OCI-LY7 (cell line): Measurements from ENCODE around the gene P2RX6. TPM values are rescaled to one million over a fixed set of nuclear protein-coding genes. Genes with fewer than 3 reads are reported as not detected.

Source experiments
- BruUV-seq: library from RNA; stranded (reverse); fragments of 400-500 nt; replicated peaks from 2 replicates; lab custom pipeline; 2021; lab: Mats Ljungman, UMichigan
- CTCF ChIA-PET: fragments of 300-600 bp; sonication (Branson Sonifier 250); formaldehyde crosslinking; loops from one replicate; lab custom pipeline; 2022; ENCODE audit warnings: antibody characterized with exemption; ENCODE audit not compliant: unreplicated experiment; lab: Charles Lee
- POLR2A ChIA-PET: fragments of 300-600 bp; sonication (Branson Sonifier 250); formaldehyde crosslinking; loops from one replicate; lab custom pipeline; 2022; ENCODE audit warnings: antibody characterized with exemption; lab: Charles Lee
- DNase-seq: peaks from one replicate; pipeline ENCODE4 v3.0.0-alpha.2; 2015; ENCODE audit warnings: low spot score
- H2AFZ ChIP-seq: fragments of 200-600 bp; sonication (generic), shearing (Covaris generic); 2 replicates; pipeline ENCODE4 v1.6.1; 2014; ENCODE audit warnings: mild to moderate bottlenecking, antibody characterized with exemption, low read length, moderate library complexity
- H3K27ac ChIP-seq: fragments of 200-600 bp; sonication (generic); 2 replicates; pipeline ENCODE4 v1.5.1; 2014; ENCODE audit warnings: mixed run types, low read depth, mild to moderate bottlenecking, moderate library complexity, low read length, inconsistent platforms; ENCODE audit not compliant: poor library complexity, severe bottlenecking
- H3K36me3 ChIP-seq: fragments of 200-600 bp; sonication (generic); 2 replicates; pipeline ENCODE4 v1.6.1; 2014; ENCODE audit warnings: mild to moderate bottlenecking, antibody characterized with exemption, low read length, moderate library complexity, mixed read lengths; ENCODE audit not compliant: insufficient read depth
- H3K4me1 ChIP-seq: fragments of 200-600 bp; sonication (generic); 2 replicates; pipeline ENCODE4 v1.5.1; 2014; ENCODE audit warnings: mild to moderate bottlenecking, low read length; ENCODE audit not compliant: insufficient read depth, poor library complexity, severe bottlenecking
- H3K4me2 ChIP-seq: fragments of 200-600 bp; sonication (generic); 2 replicates; pipeline ENCODE4 v1.6.1; 2014; ENCODE audit warnings: mild to moderate bottlenecking, low read length
- H3K4me3 ChIP-seq: fragments of 200-600 bp; sonication (generic); 2 replicates; pipeline ENCODE4 v1.5.1; 2014; ENCODE audit warnings: mild to moderate bottlenecking, low read depth, low read length; ENCODE audit not compliant: poor library complexity, severe bottlenecking
- H3K79me2 ChIP-seq: fragments of 200-600 bp; sonication (generic); 2 replicates; pipeline ENCODE4 v1.6.1; 2016; ENCODE audit warnings: low read depth, mild to moderate bottlenecking, low read length, moderate library complexity, mixed read lengths; ENCODE audit not compliant: insufficient read depth
- H3K9me2 ChIP-seq: fragments of 200-600 bp; sonication (generic); 2 replicates; pipeline ENCODE4 v1.6.1; 2016; ENCODE audit warnings: mild to moderate bottlenecking, low read length, mixed read lengths; ENCODE audit not compliant: insufficient read depth
- H3K9me3 ChIP-seq: fragments of 200-600 bp; sonication (generic); 2 replicates; pipeline ENCODE4 v1.6.1; 2014; ENCODE audit warnings: mild to moderate bottlenecking, mixed run types, low read length, mixed read lengths
- H4K20me1 ChIP-seq: fragments of 200-600 bp; sonication (generic); 2 replicates; pipeline ENCODE4 v1.6.1; 2014; ENCODE audit warnings: mild to moderate bottlenecking, antibody characterized with exemption, low read length, moderate library complexity, mixed read lengths; ENCODE audit not compliant: insufficient read depth
- EZH2phosphoT487 ChIP-seq: fragments of 200-600 bp; sonication (generic); IDR thresholded peaks from 2 replicates; pipeline ENCODE4 v1.6.1; 2018; ENCODE audit warnings: low read depth, borderline replicate concordance, mild to moderate bottlenecking, mixed run types, antibody characterized with exemption, low read length, moderate library complexity, mixed read lengths
- intact Hi-C: fragments of 100-400 bp; cut with micrococcal nuclease; formaldehyde crosslinking; loops from one replicate; pipeline ENCODE4 v1.10.0; 2022; ENCODE audit not compliant: unreplicated experiment
- total RNA-seq, 2 experiments: library from RNA; depleted of rRNA in 1 of 2; stranded (reverse); fragments of >200 nt in 1 of 2; shearing (Covaris generic) in 1 of 2; gene quantifications; 2 replicates each; pipeline ENCODE4 v1.2.3, GENCODE V29; 2014 to 2022
- TF ChIP-seq, protein P1 (sequence below): fragments of 200-600 bp; sonication (generic); conservative IDR thresholded peaks from 2 replicates; pipeline ENCODE4 v1.5.1; 2014; ENCODE audit warnings: mild to moderate bottlenecking, antibody characterized with exemption, low read length, moderate library complexity, mixed read lengths

The P2RX6 gene
- total RNA-seq, 2 experiments from 2014 or later: 0.06 to 0.32 TPM

DNA sequence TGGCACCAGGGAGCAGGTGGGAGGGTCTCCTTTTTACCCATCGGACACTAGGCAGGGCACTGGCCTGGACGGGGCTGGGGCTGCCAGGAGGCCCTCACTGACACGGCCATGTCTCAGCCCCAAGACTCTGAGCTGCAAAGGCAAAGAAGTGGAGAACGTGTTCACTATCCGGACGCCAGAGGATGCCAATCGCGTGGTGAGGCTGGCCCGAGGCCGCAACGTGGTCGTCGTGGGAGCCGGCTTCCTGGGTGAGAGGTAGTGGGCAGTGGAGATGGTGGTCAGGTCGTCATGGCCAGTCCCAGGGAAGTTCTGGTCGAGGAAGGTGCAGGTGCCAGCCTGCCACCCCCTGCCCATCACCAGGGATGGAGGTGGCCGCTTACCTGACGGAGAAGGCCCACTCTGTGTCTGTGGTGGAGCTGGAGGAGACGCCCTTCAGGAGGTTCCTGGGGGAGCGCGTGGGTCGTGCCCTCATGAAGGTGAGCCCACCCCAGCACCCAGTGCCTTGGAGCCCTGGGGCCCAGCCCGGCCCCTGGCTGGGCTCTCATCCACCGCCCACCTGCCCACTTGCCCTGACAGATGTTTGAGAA, 38.6 kb upstream of the P2RX6 start:
- Histone ChIP-seq H2AFZ (no peak overlapping the region), H3K4me1 (peaks cover 17% of the 10 kb centered on the region), H3K4me2 (no peak overlapping the region), H3K27ac (no peak overlapping the region), H3K36me3 (no peaks in the 10 kb centered on the region), H3K9me2 (no peaks in the 10 kb centered on the region), H3K4me3 (no peak overlapping the region), H3K9me3 (no peaks in the 10 kb centered on the region), H3K79me2 (no peaks in the 10 kb centered on the region), H4K20me1 (no peaks in the 10 kb centered on the region)
- POLR2A ChIA-PET: no interaction called here
- no TSS peak for BruUV-seq
- DNase-seq: no peak
- TF ChIP-seq, protein P1, sequence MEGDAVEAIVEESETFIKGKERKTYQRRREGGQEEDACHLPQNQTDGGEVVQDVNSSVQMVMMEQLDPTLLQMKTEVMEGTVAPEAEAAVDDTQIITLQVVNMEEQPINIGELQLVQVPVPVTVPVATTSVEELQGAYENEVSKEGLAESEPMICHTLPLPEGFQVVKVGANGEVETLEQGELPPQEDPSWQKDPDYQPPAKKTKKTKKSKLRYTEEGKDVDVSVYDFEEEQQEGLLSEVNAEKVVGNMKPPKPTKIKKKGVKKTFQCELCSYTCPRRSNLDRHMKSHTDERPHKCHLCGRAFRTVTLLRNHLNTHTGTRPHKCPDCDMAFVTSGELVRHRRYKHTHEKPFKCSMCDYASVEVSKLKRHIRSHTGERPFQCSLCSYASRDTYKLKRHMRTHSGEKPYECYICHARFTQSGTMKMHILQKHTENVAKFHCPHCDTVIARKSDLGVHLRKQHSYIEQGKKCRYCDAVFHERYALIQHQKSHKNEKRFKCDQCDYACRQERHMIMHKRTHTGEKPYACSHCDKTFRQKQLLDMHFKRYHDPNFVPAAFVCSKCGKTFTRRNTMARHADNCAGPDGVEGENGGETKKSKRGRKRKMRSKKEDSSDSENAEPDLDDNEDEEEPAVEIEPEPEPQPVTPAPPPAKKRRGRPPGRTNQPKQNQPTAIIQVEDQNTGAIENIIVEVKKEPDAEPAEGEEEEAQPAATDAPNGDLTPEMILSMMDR: no peak
- TF ChIP-seq EZH2phosphoT487: no peak
- CTCF ChIA-PET: no interaction called here
- intact Hi-C loops: no loop called here

DNA sequence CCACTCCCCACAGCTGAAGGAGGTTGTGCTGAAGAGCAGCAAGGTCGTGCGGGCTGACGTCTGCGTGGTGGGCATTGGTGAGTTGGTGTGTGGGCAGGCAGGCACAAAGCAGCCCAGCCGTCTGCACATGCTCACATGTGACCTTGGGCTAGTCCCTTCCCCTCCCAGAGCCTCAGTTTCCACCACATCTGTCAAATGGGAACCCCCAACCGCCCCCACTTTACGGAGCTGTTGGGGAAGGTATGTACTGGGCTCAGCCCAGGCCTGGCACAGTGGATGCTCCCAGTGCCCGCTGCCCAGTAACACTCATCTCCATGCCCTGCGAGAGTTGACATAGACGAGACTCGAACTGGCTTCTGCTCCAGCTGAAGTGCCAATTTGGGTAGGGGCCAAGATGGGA, 37.9 kb upstream of the P2RX6 start:
- H4K20me1 ChIP-seq: no peaks in the 10 kb centered on the region
- H3K9me2 ChIP-seq: no peaks in the 10 kb centered on the region
- H3K36me3 ChIP-seq: no peaks in the 10 kb centered on the region
- TF ChIP-seq EZH2phosphoT487: no peak
- TF ChIP-seq, protein P1: no peak
- intact Hi-C loops: no loop called here
- no TSS peak for BruUV-seq
- DNase-seq: no peak
- H3K79me2 ChIP-seq: no peaks in the 10 kb centered on the region
- ChIA-PET CTCF (no interaction called here), POLR2A (no interaction called here)
- H3K9me3 ChIP-seq: no peaks in the 10 kb centered on the region
- no peak overlapping the region for H2AFZ ChIP-seq
- no peak overlapping the region for H3K4me3 ChIP-seq
- peaks cover 16% of the 10 kb centered on the region for H3K4me1 ChIP-seq
- no peak overlapping the region for H3K4me2 ChIP-seq
- no peak overlapping the region for H3K27ac ChIP-seq

DNA sequence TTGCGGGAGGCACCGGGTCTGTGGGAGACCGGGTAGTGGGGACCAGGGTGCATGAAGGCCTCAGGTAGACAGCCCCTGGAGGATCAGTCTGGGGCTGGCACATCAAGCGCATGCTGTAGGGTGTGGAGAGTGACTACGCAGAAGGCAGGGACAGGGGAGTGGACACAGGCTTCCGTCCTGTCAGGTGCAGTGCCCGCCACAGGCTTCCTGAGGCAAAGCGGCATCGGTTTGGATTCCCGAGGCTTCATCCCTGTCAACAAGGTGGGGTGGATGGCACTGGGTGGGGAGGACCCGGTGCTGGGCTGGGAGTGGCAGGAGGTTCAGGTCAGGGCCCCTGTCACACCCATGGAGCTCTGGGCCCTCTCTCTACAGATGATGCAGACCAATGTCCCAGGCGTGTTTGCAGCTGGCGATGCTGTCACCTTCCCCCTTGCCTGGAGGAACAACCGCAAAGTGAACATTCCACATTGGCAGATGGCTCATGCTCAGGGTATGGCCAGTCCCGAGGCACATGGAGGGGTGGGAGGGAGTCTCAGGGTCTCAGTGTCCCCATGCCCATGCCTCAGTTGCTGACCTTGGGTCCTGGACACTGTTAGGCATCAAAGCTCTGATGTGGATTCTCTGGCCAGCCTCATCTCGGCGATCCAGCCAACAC, 37.3 kb upstream of the P2RX6 start:
- POLR2A ChIA-PET: interaction anchor here (0.7 kb wide), 1 partner anchor 122 kb away, joined by 3 read pairs; no protein-coding TSS in a partner anchor
- Histone ChIP-seq H4K20me1 (no peaks in the 10 kb centered on the region), H3K9me2 (no peaks in the 10 kb centered on the region), H3K79me2 (peaks cover 2% of the 10 kb centered on the region; the same call in 1 of the 2 replicates), H3K4me3 (no peak overlapping the region), H3K9me3 (no peaks in the 10 kb centered on the region), H3K4me2 (no peak overlapping the region), H3K27ac (no peak overlapping the region), H3K36me3 (no peaks in the 10 kb centered on the region), H2AFZ (no peak overlapping the region), H3K4me1 (peaks cover 11% of the 10 kb centered on the region)
- CTCF ChIA-PET: no interaction called here
- intact Hi-C loops: no loop called here
- no peak for DNase-seq
- TF ChIP-seq EZH2phosphoT487: no peak
- TF ChIP-seq, protein P1: no peak
- BruUV-seq: no TSS peak
